A549 (cell line): ENCODE results near the gene DNAJB13.

ENCODE experiments used
- CEBPB ChIP-seq, 2 experiments: fragments of >200 bp in 1 of 2; sonication (Bioruptor Twin) in 1 of 2; formaldehyde crosslinking in 1 of 2; IDR thresholded peaks; 2 replicates each; pipeline ENCODE4 v1.6.1; 2012 to 2016
- CHD4 ChIP-seq: fragments of 200-600 bp; sonication (generic); IDR thresholded peaks from 2 replicates; pipeline ENCODE4 v1.6.1; 2016; ENCODE audit warnings: antibody characterized with exemption, mild to moderate bottlenecking, borderline replicate concordance
- CTCF ChIP-seq: fragments of >200 bp; sonication (Bioruptor Twin); formaldehyde crosslinking; IDR thresholded peaks from 3 replicates; pipeline ENCODE4 v1.5.1; 2016
- HMGXB4 ChIP-seq: fragments of 250-450 bp; sonication (Bioruptor Pico); IDR thresholded peaks from 2 replicates; pipeline ENCODE4 v1.5.0; 2021; ENCODE audit warnings: mild to moderate bottlenecking, moderate library complexity, borderline replicate concordance
- POLR2A ChIP-seq: IDR thresholded peaks from 2 replicates; pipeline ENCODE4 v1.6.1; 2012; ENCODE audit warnings: mild to moderate bottlenecking, low read length
- RAD21 ChIP-seq, 2 experiments: fragments of >200 bp in 1 of 2; sonication (Bioruptor Twin) in 1 of 2; formaldehyde crosslinking in 1 of 2; IDR thresholded peaks in 1 of 2; conservative IDR thresholded peaks in 1 of 2; 2 replicates in 1 of 2; 3 replicates in 1 of 2; pipeline ENCODE4 v1.6.1; 2012 to 2018; ENCODE audit warnings: inconsistent platforms in 1 of 2
- SMC3 ChIP-seq: fragments of >200 bp; sonication (Bioruptor Twin); formaldehyde crosslinking; IDR thresholded peaks from 3 replicates; pipeline ENCODE4 v1.6.1; 2018; ENCODE audit warnings: inconsistent platforms
- TF ChIP-seq, protein P1 (sequence below): IDR thresholded peaks from 2 replicates; pipeline ENCODE4 v1.6.1; 2012; ENCODE audit warnings: low read depth, borderline replicate concordance

DNA sequence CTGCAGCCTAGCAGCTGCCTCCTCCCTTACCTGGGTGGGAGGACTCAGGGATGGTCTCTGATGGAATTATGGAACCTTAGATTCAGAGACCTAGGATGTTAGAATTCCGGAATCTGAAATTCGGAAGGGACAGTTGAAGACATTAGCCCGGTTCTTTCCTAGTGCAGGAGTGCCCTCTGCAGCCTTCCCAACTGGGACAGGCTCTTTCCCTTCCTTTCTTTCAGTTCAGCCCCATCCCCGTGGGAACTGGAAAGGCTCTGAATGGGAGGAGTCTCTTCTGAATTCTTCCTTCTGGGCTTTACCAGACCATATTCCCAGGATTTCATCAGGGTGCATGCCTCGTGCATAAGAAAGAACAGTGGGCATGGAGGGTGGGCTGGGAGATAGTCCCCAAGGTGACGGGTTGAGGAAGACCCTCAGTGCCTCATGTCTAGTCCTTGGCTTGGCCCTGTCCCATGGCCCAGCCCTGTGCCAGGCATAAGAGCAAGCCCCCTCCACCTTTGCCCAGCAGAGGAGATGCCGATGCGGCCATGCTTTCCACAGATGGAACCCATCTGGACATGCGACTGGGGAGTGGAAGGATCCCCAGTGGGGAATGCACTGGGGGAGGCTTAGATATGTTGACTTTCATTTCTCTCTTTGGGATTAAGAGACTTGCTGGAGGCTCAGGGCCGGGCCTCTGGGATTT is 14.4 kb downstream of the DNAJB13 start:
- TF ChIP-seq RAD21 (conservative IDR thresholded peaks at IDR 0.05 in 1 of 2, IDR thresholded peaks at IDR 0.05 in 1 of 2) (peak in 1 of 2 experiments; percentile 39; a peak in 2 of 5 replicates), POLR2A (no peak), CTCF (no peak), CHD4 (no peak), CEBPB (IDR thresholded peaks at IDR 0.05) (no peak), HMGXB4 (CRISPR knock-in tag) (no peak), SMC3 (no peak)
- TF ChIP-seq, protein P1, sequence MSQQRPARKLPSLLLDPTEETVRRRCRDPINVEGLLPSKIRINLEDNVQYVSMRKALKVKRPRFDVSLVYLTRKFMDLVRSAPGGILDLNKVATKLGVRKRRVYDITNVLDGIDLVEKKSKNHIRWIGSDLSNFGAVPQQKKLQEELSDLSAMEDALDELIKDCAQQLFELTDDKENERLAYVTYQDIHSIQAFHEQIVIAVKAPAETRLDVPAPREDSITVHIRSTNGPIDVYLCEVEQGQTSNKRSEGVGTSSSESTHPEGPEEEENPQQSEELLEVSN, result no peak
